Effector CD4-positive, alpha-beta T cell (primary cell): ENCODE data around the gene SPRED3.

Experiments
- DNase-seq: peaks from one replicate; pipeline ENCODE4 v3.0.0-alpha.2; 2020

SPRED3 gene

GRCh38 chr19:38373907-38374331, 14.6 kb upstream of the SPRED3 start:
- no peak for DNase-seq

GRCh38 chr19:38374332-38375097, 14.0 kb upstream of the SPRED3 start, which contains the start of gene PSMD8:
Gene PSMD8 (plus strand): TSS chr19:38374571. CDS start chr19:38374602, 31 bp downstream.
- peak; percentile 98 for DNase-seq

GRCh38 chr19:38375098-38375493, 13.4 kb upstream of the SPRED3 start:
- DNase-seq = no peak

GRCh38 chr19:38375748-38376147, 12.7 kb upstream of the SPRED3 start:
- DNase-seq = no peak

GRCh38 chr19:38376576-38376975, 11.9 kb upstream of the SPRED3 start:
- DNase-seq = no peak

- DNase-seq = no peak
These were observed 11.4 kb upstream of the SPRED3 start for GRCh38 chr19:38377052-38377451.

GRCh38 chr19:38378866-38379265, 9.6 kb upstream of the SPRED3 start:
- DNase-seq = no peak

GRCh38 chr19:38381138-38381537, 7.4 kb upstream of the SPRED3 start:
- DNase-seq = no peak

GRCh38 chr19:38383184-38383583, 5.3 kb upstream of the SPRED3 start:
- no peak for DNase-seq

GRCh38 chr19:38383743-38384142, 4.8 kb upstream of the SPRED3 start:
- DNase-seq = no peak

- DNase-seq = no peak
These were observed 4.1 kb upstream of the SPRED3 start for GRCh38 chr19:38384209-38385027.

- DNase-seq = no peak
These were observed 3.3 kb upstream of the SPRED3 start for GRCh38 chr19:38385057-38385803.

- no peak for DNase-seq
These were observed 2.7 kb upstream of the SPRED3 start for GRCh38 chr19:38385804-38386257.

GRCh38 chr19:38386300-38386970, 2.1 kb upstream of the SPRED3 start:
- no peak for DNase-seq

GRCh38 chr19:38386971-38387549, 1.4 kb upstream of the SPRED3 start:
- no peak for DNase-seq

- DNase-seq = peak; percentile 70
These were observed 748 bp upstream of the SPRED3 start, which contains the start of gene GGN for GRCh38 chr19:38387550-38388348. Gene GGN (minus strand): TSS chr19:38388034. CDS start chr19:38387261, 773 bp downstream.

- DNase-seq = no peak
These were observed 816 bp downstream of the SPRED3 start for GRCh38 chr19:38389101-38389925.

GRCh38 chr19:38389957-38390924, 1.7 kb downstream of the SPRED3 start:
- DNase-seq = no peak

GRCh38 chr19:38391911-38392464, 3.5 kb downstream of the SPRED3 start:
- DNase-seq = no peak
